IMR-90 (cell line): ENCODE measurements around the gene DLD. TPM values are rescaled to one million over a fixed set of nuclear protein-coding genes. Genes with fewer than 3 reads are reported as not detected.

Source experiments
- ATAC-seq: fragments of 200-7000 bp; cut with Tn5 transposase; 2 replicates; pipeline ENCODE4 v1.9.1; 2020; ENCODE audit warnings: low read depth, mild to moderate bottlenecking, moderate library complexity
- BruUV-seq: library from RNA; stranded (reverse); fragments of 400-500 nt; replicated peaks from 2 replicates; lab custom pipeline; 2021; lab: Mats Ljungman, UMichigan
- CTCF ChIA-PET: fragments of 300-600 bp; formaldehyde crosslinking; extraction: SDS; loops from one replicate; lab custom pipeline; 2021; ENCODE audit warnings: antibody characterized with exemption; lab: Yijun Ruan, JAX
- POLR2A ChIA-PET: fragments of 300-600 bp; sonication (Branson Sonifier 250); formaldehyde crosslinking; loops from one replicate; lab custom pipeline; 2022; ENCODE audit warnings: antibody characterized with exemption; ENCODE audit not compliant: unreplicated experiment; lab: Charles Lee
- DNase-seq: peaks from one replicate; pipeline ENCODE4 v3.0.0; 2013
- H2AFZ ChIP-seq: replicated peaks from 2 replicates; pipeline ENCODE3; 2013; ENCODE audit warnings: low read length, mild to moderate bottlenecking; ENCODE audit not compliant: poor library complexity
- H2AK5ac ChIP-seq: 2 replicates; pipeline ENCODE4 v1.6.1; 2013; ENCODE audit warnings: low read depth, low read length, inconsistent platforms
- H2AK9ac ChIP-seq: replicated peaks from 2 replicates; pipeline ENCODE3; 2013; ENCODE audit warnings: mild to moderate bottlenecking, low read depth, low read length, moderate library complexity; ENCODE audit not compliant: poor library complexity
- H2BK120ac ChIP-seq: 2 replicates; pipeline ENCODE4 v1.6.1; 2013; ENCODE audit warnings: low read depth, low read length, inconsistent platforms
- H2BK15ac ChIP-seq: 3 replicates; pipeline ENCODE4 v1.6.1; 2013; ENCODE audit warnings: low read depth, low read length, inconsistent platforms
- H2BK20ac ChIP-seq: 2 replicates; pipeline ENCODE4 v1.6.1; 2013; ENCODE audit warnings: low read depth, mild to moderate bottlenecking, inconsistent platforms, low read length, moderate library complexity
- H2BK5ac ChIP-seq: 2 replicates; pipeline ENCODE4 v1.6.1; 2013; ENCODE audit warnings: mild to moderate bottlenecking, low read depth, low read length, inconsistent platforms; ENCODE audit not compliant: poor library complexity, severe bottlenecking
- H3K14ac ChIP-seq: replicated peaks from 2 replicates; pipeline ENCODE4 v1.6.1; 2013; ENCODE audit warnings: low read depth, low read length, inconsistent platforms
- H3K18ac ChIP-seq: 2 replicates; pipeline ENCODE4 v1.6.1; 2013; ENCODE audit warnings: low read depth, low read length, control low read depth
- H3K23ac ChIP-seq: 2 replicates; pipeline ENCODE4 v1.6.1; 2013; ENCODE audit warnings: low read depth, low read length, inconsistent platforms
- H3K27ac ChIP-seq: 2 replicates; pipeline ENCODE4 v1.5.1; 2013; ENCODE audit warnings: mild to moderate bottlenecking, control low read depth, low read length; ENCODE audit not compliant: insufficient read depth
- H3K27me3 ChIP-seq: 2 replicates; pipeline ENCODE4 v1.6.1; 2013; ENCODE audit warnings: low read length; ENCODE audit not compliant: control insufficient read depth, insufficient read depth
- H3K36me3 ChIP-seq: 2 replicates; pipeline ENCODE4 v1.6.1; 2013; ENCODE audit warnings: low read length, mixed read lengths; ENCODE audit not compliant: control insufficient read depth, insufficient read depth
- H3K4ac ChIP-seq: 2 replicates; pipeline ENCODE4 v1.6.1; 2013; ENCODE audit warnings: low read depth, low read length, inconsistent platforms
- H3K4me1 ChIP-seq: 2 replicates; pipeline ENCODE4 v1.6.1; 2013; ENCODE audit warnings: low read length, mixed read lengths; ENCODE audit not compliant: control insufficient read depth, insufficient read depth
- H3K4me2 ChIP-seq: 2 replicates; pipeline ENCODE4 v1.6.1; 2013; ENCODE audit warnings: low read depth, mild to moderate bottlenecking, control low read depth, low read length, moderate library complexity
- H3K4me3 ChIP-seq: 2 replicates; pipeline ENCODE4 v1.5.1; 2013; ENCODE audit warnings: low read depth, mild to moderate bottlenecking, control low read depth, low read length, moderate library complexity; ENCODE audit not compliant: insufficient read depth
- H3K56ac ChIP-seq: 2 replicates; pipeline ENCODE4 v1.6.1; 2013; ENCODE audit warnings: low read length, inconsistent platforms; ENCODE audit not compliant: insufficient read depth; ENCODE audit errors: extremely low read depth
- H3K79me1 ChIP-seq, 2 experiments: 2 replicates each; pipeline ENCODE4 v1.6.1; 2013; ENCODE audit warnings: low read length in 2 of 2, inconsistent platforms in 1 of 2, low read depth in 1 of 2
- H3K9ac ChIP-seq: 2 replicates; pipeline ENCODE4 v1.6.1; 2013; ENCODE audit warnings: low read depth, low read length, control low read depth
- H3K9me1 ChIP-seq: 2 replicates; pipeline ENCODE4 v1.6.1; 2013; ENCODE audit warnings: low read length, inconsistent platforms; ENCODE audit not compliant: insufficient read depth
- H3K9me3 ChIP-seq: 2 replicates; pipeline ENCODE4 v1.6.1; 2013; ENCODE audit warnings: low read length; ENCODE audit not compliant: control insufficient read depth, insufficient read depth
- H4K20me1 ChIP-seq: 2 replicates; pipeline ENCODE4 v1.6.1; 2013; ENCODE audit warnings: low read length, inconsistent platforms; ENCODE audit not compliant: insufficient read depth
- H4K5ac ChIP-seq: 2 replicates; pipeline ENCODE4 v1.6.1; 2013; ENCODE audit warnings: mild to moderate bottlenecking, low read depth, low read length, control low read depth
- H4K8ac ChIP-seq, 2 experiments: 2 replicates each; pipeline ENCODE4 v1.6.1; 2013; ENCODE audit warnings: low read depth in 2 of 2, low read length in 2 of 2, control low read depth in 1 of 2, inconsistent platforms in 1 of 2
- H4K91ac ChIP-seq: 2 replicates; pipeline ENCODE4 v1.6.1; 2013; ENCODE audit warnings: low read depth, low read length, inconsistent platforms; ENCODE audit not compliant: insufficient read depth
- BHLHE40 ChIP-seq: fragments of 150-350 bp; IDR thresholded peaks from 2 replicates; pipeline ENCODE4 v1.6.1; 2016; ENCODE audit warnings: mild to moderate bottlenecking, low read depth, low read length
- CHD1 ChIP-seq: IDR thresholded peaks from 2 replicates; pipeline ENCODE4 v1.6.1; 2012; ENCODE audit warnings: low read depth, low read length, improper control_type of control experiment
- ELK1 ChIP-seq: fragments of 150-350 bp; IDR thresholded peaks from 2 replicates; pipeline ENCODE4 v1.6.1; 2016; ENCODE audit warnings: low read depth, mild to moderate bottlenecking, low read length, moderate library complexity, borderline replicate concordance
- RCOR1 ChIP-seq: IDR thresholded peaks from 2 replicates; pipeline ENCODE4 v1.6.1; 2012; ENCODE audit warnings: mild to moderate bottlenecking, low read length, improper control_type of control experiment; ENCODE audit not compliant: insufficient replicate concordance
- RFX5 ChIP-seq: IDR thresholded peaks from 2 replicates; pipeline ENCODE4 v1.8.0; 2012; ENCODE audit warnings: low read depth, mild to moderate bottlenecking, low read length, moderate library complexity
- WGBS, 2 experiments: methylation state at CpG; one replicate each; pipeline versions ENCODE4 v1.1.5 to v1.1.7; 2013; ENCODE audit warnings: missing lambda C conversion rate in 2 of 2; ENCODE audit not compliant: insufficient read length in 1 of 2; ENCODE audit errors: extremely low coverage in 2 of 2; 5-methylcytosine and 5-hydroxymethylcytosine counted together
- dilution Hi-C: fragments of 300-500 bp; cut with HindIII; formaldehyde crosslinking; loops from one replicate; pipeline ENCODE4 v1.14.3; 2018; ENCODE audit warnings: low sequenced_read_pairs; ENCODE audit not compliant: unreplicated experiment
- in situ Hi-C: fragments of 300-500 bp; cut with MboI; formaldehyde crosslinking; loops from 3 replicates; pipeline ENCODE4 v1.14.3; 2019; ENCODE audit warnings: low sequenced_read_pairs, inconsistent platforms, mixed read lengths
- intact Hi-C: fragments of 100-400 bp; cut with micrococcal nuclease; formaldehyde crosslinking; loops from 2 replicates; pipeline ENCODE4 v1.10.0; 2022
- polyA plus RNA-seq, 3 experiments: library from polyadenylated mRNA; depleted of rRNA; stranded (reverse); fragments of >200 nt; gene quantifications; 2 replicates each; pipeline ENCODE4 v1.2.3, GENCODE V29; 2012; ENCODE audit warnings: low replicate concordance in 1 of 3
- total RNA-seq: library from RNA; depleted of rRNA; stranded (reverse); fragments of >200 nt; gene quantifications from 2 replicates; pipeline ENCODE4 v1.2.3, GENCODE V29; 2012

DLD gene
- total and polyA plus RNA-seq, 2 of the 4 experiments (the other 2 are of a cell fraction) = 121 to 361 TPM

GRCh38 chr7:107867858-107868466, 23.0 kb upstream of the DLD start:
- Histone ChIP-seq H4K5ac (no peak overlapping the region), H2BK15ac (no peak overlapping the region), H2BK5ac (no peak overlapping the region), H3K9me1 (no peaks in the 10 kb centered on the region), H3K79me1 (no peaks in the 10 kb centered on the region), H4K20me1 (no peaks in the 10 kb centered on the region), H3K14ac (no peak overlapping the region), H2AFZ (no peak overlapping the region), H4K8ac (no peak overlapping the region), H3K4me2 (no peak overlapping the region), H2BK120ac (no peak overlapping the region), H4K91ac (no peak overlapping the region), H3K18ac (no peak overlapping the region), H2AK9ac (no peak overlapping the region), H3K9ac (no peak overlapping the region), H2AK5ac (no peak overlapping the region), H3K9me3 (no peaks in the 10 kb centered on the region), H3K4me3 (no peak overlapping the region), H3K27ac (no peak overlapping the region), H3K4ac (no peak overlapping the region), H3K56ac (no peak overlapping the region), H3K27me3 (peaks cover 13% of the 10 kb centered on the region), H3K36me3 (no peaks in the 10 kb centered on the region), H3K23ac (no peak overlapping the region), H2BK20ac (no peak overlapping the region), H3K4me1 (no peaks in the 10 kb centered on the region)
- dilution Hi-C loops (no loop called here), intact Hi-C loops (no loop called here), in situ Hi-C loops (no loop called here)
- ATAC-seq = no peak
- CTCF ChIA-PET = interaction anchor here (0.5 to 0.7 kb wide), 2 partner anchors 8 to 125 kb away, joined by 3 to 4 read pairs; no protein-coding TSS in a partner anchor
- BruUV-seq = no TSS peak
- no peak for DNase-seq
- TF ChIP-seq RFX5 (no peak), ELK1 (no peak), CHD1 (no peak), BHLHE40 (no peak), RCOR1 (no peak)
- POLR2A ChIA-PET = no interaction called here
- no CpG with 5 or more reads among the region's 3 CpGs for WGBS, 2 experiments
